Measurements from ENCODE around the gene MRPL53. TPM values are rescaled to one million over a fixed set of nuclear protein-coding genes. Genes with fewer than 3 reads are reported as not detected.

Gene MRPL53
- total and polyA plus RNA-seq, 2 of the 13 experiments (the other 11 are each of a cell fraction or from before 2014, with no cell fraction given), result 34.3 to 51.9 TPM

DNA sequence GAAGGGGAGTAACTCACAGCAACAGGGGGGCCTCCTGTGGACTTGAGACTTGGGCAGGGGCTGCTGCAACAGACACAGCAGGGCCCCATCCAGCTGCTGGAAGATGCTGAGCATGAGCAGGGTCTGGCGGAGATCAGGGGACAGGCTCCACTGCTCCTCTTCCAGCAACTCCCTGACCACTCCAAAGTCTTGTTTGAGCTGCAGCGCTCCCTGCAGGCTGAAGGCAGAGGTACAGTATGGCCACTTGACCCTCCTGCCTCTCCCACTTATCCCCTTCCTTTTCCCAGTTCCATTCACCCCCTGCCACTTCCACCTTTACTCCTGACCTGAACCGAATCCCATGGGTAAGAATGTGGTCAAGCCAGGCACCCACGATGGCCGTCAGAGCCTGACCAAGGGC, 2.4 kb upstream of the MRPL53 start (continued):
- TF ChIP-seq, protein P1, sequence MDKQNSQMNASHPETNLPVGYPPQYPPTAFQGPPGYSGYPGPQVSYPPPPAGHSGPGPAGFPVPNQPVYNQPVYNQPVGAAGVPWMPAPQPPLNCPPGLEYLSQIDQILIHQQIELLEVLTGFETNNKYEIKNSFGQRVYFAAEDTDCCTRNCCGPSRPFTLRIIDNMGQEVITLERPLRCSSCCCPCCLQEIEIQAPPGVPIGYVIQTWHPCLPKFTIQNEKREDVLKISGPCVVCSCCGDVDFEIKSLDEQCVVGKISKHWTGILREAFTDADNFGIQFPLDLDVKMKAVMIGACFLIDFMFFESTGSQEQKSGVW (CRISPR knock-in tag; IDR thresholded peaks at IDR 0.05; ENCODE audit: borderline replicate concordance), result no peak
- TF ChIP-seq, protein P2, sequence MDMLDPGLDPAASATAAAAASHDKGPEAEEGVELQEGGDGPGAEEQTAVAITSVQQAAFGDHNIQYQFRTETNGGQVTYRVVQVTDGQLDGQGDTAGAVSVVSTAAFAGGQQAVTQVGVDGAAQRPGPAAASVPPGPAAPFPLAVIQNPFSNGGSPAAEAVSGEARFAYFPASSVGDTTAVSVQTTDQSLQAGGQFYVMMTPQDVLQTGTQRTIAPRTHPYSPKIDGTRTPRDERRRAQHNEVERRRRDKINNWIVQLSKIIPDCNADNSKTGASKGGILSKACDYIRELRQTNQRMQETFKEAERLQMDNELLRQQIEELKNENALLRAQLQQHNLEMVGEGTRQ (IDR thresholded peaks at IDR 0.05; ENCODE audit: low read depth, low read length), result no peak
- TF ChIP-seq, protein P2 (CRISPR knock-in tag; IDR thresholded peaks at IDR 0.05; ENCODE audit: borderline replicate concordance), result no peak
- TF ChIP-seq HOXA3 (CRISPR knock-in tag; IDR thresholded peaks at IDR 0.05) (no peak), ZFP36 (IDR thresholded peaks at IDR 0.05; ENCODE audit: borderline replicate concordance, low read depth, low read length, partially characterized antibody) (no peak), TARDBP (CRISPR knock-in tag; IDR thresholded peaks at IDR 0.05) (no peak), ZMYM4 (CRISPR knock-in tag; IDR thresholded peaks at IDR 0.05) (no peak), ZNF484 (CRISPR knock-in tag; IDR thresholded peaks at IDR 0.05; ENCODE audit: borderline replicate concordance, low read depth) (no peak), EZH2 (conservative IDR thresholded peaks at IDR 0.05; ENCODE audit: low read depth, low read length) (no peak), ZNF350 (CRISPR knock-in tag; IDR thresholded peaks at IDR 0.05; ENCODE audit: borderline replicate concordance, low read depth) (no peak), NFE2 (CRISPR knock-in tag; IDR thresholded peaks at IDR 0.05) (no peak), ZMAT3 (CRISPR knock-in tag; conservative IDR thresholded peaks at IDR 0.05) (no peak), ZNF773 (CRISPR knock-in tag; IDR thresholded peaks at IDR 0.05; ENCODE audit: borderline replicate concordance) (no peak), ELF4 (CRISPR knock-in tag; IDR thresholded peaks at IDR 0.05; ENCODE audit: borderline replicate concordance) (no peak)
- TF ChIP-seq, protein P3, sequence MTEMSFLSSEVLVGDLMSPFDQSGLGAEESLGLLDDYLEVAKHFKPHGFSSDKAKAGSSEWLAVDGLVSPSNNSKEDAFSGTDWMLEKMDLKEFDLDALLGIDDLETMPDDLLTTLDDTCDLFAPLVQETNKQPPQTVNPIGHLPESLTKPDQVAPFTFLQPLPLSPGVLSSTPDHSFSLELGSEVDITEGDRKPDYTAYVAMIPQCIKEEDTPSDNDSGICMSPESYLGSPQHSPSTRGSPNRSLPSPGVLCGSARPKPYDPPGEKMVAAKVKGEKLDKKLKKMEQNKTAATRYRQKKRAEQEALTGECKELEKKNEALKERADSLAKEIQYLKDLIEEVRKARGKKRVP (CRISPR knock-in tag; IDR thresholded peaks at IDR 0.05), result no peak
- TF ChIP-seq, protein P4, sequence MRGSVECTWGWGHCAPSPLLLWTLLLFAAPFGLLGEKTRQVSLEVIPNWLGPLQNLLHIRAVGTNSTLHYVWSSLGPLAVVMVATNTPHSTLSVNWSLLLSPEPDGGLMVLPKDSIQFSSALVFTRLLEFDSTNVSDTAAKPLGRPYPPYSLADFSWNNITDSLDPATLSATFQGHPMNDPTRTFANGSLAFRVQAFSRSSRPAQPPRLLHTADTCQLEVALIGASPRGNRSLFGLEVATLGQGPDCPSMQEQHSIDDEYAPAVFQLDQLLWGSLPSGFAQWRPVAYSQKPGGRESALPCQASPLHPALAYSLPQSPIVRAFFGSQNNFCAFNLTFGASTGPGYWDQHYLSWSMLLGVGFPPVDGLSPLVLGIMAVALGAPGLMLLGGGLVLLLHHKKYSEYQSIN (CRISPR knock-in tag; IDR thresholded peaks at IDR 0.05; ENCODE audit: borderline replicate concordance), result no peak
- TF ChIP-seq, protein P5, sequence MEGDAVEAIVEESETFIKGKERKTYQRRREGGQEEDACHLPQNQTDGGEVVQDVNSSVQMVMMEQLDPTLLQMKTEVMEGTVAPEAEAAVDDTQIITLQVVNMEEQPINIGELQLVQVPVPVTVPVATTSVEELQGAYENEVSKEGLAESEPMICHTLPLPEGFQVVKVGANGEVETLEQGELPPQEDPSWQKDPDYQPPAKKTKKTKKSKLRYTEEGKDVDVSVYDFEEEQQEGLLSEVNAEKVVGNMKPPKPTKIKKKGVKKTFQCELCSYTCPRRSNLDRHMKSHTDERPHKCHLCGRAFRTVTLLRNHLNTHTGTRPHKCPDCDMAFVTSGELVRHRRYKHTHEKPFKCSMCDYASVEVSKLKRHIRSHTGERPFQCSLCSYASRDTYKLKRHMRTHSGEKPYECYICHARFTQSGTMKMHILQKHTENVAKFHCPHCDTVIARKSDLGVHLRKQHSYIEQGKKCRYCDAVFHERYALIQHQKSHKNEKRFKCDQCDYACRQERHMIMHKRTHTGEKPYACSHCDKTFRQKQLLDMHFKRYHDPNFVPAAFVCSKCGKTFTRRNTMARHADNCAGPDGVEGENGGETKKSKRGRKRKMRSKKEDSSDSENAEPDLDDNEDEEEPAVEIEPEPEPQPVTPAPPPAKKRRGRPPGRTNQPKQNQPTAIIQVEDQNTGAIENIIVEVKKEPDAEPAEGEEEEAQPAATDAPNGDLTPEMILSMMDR (CRISPR knock-in tag; IDR thresholded peaks at IDR 0.05), result peak; percentile 61
- TF ChIP-seq, protein P6, sequence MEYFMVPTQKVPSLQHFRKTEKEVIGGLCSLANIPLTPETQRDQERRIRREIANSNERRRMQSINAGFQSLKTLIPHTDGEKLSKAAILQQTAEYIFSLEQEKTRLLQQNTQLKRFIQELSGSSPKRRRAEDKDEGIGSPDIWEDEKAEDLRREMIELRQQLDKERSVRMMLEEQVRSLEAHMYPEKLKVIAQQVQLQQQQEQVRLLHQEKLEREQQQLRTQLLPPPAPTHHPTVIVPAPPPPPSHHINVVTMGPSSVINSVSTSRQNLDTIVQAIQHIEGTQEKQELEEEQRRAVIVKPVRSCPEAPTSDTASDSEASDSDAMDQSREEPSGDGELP (IDR thresholded peaks at IDR 0.05; ENCODE audit: borderline replicate concordance, low read depth), result no peak

Data from HepG2 (cell line).